Stomach (tissue), 4 donors: ENCODE results near the gene CHPT1.

Source experiments
- EP300 ChIP-seq: sonication (generic); formaldehyde crosslinking; IDR thresholded peaks from one replicate; pipeline ENCODE4 v1.6.1; 2017; ENCODE audit warnings: antibody characterized with exemption
- POLR2A ChIP-seq, 4 donors: fragments of 450-650 bp; IDR thresholded peaks; one replicate each; pipeline ENCODE4 v1.6.1; 2016; ENCODE audit warnings: antibody characterized with exemption in 4 of 4, control low read depth in 2 of 4, mild to moderate bottlenecking in 1 of 4, moderate library complexity in 1 of 4
- TF ChIP-seq, protein P1 (sequence below), 7 experiments: fragments of 450-650 bp in 4 of 7; fragments of 200-600 bp in 3 of 7; sonication (generic) in 3 of 7; IDR thresholded peaks; one replicate each; pipeline ENCODE4 v1.5.1; 2016 to 2019; ENCODE audit warnings: antibody characterized with exemption in 7 of 7, control low read depth in 2 of 7, mild to moderate bottlenecking in 1 of 7

DNA sequence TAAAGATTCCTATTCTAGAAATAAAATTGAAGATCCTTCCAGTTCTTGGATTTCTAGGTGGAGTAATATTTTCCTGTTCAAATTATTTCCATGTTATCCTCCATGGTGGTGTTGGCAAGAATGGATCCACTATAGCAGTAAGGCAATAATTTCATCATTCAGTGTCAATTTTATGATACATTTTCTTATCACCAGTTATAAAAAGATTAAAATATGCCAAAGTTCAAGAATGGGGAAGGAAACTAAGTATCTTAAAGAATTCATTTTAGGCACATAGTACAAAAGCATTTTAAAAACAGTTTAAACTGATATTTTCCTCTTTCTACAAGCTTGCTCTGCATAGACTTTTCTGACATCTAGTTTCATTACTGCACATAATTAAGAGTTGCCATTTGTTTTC is 22.7 kb downstream of the CHPT1 start:
- no peak for TF ChIP-seq EP300
- TF ChIP-seq, protein P1, sequence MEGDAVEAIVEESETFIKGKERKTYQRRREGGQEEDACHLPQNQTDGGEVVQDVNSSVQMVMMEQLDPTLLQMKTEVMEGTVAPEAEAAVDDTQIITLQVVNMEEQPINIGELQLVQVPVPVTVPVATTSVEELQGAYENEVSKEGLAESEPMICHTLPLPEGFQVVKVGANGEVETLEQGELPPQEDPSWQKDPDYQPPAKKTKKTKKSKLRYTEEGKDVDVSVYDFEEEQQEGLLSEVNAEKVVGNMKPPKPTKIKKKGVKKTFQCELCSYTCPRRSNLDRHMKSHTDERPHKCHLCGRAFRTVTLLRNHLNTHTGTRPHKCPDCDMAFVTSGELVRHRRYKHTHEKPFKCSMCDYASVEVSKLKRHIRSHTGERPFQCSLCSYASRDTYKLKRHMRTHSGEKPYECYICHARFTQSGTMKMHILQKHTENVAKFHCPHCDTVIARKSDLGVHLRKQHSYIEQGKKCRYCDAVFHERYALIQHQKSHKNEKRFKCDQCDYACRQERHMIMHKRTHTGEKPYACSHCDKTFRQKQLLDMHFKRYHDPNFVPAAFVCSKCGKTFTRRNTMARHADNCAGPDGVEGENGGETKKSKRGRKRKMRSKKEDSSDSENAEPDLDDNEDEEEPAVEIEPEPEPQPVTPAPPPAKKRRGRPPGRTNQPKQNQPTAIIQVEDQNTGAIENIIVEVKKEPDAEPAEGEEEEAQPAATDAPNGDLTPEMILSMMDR (IDR thresholded peaks at IDR 0.05), result no peak
- TF ChIP-seq POLR2A (IDR thresholded peaks at IDR 0.05), result no peak
